Stimulated activated naive CD8-positive, alpha-beta T cell treated with anti-CD3 and anti-CD28 coated beads, Interleukin-15, amount 100 ng/mL, for 72 hours (primary cell): ENCODE data around the gene FBXO47.
"Not testable (repeated sequence)": the region's sequence is repeated elsewhere in the genome, so short reads cannot be mapped to it uniquely, and the experiment has no call there.

Experiments
- ATAC-seq: fragments of 150-1000 bp; cut with Tn5 transposase; 2 replicates; pipeline ENCODE4 v1.10.0; 2021; ENCODE audit warnings: mild to moderate bottlenecking, moderate library complexity
- DNase-seq, 2 donors: peaks; one replicate each; pipeline ENCODE4 v3.0.0; 2021 to 2022
- H3K27ac Mint-ChIP-seq, 2 donors: one replicate each; pipeline ENCODE4 v1.8.0; 2022; ENCODE audit warnings: mild to moderate bottlenecking in 2 of 2, mixed read lengths in 2 of 2, moderate library complexity in 2 of 2
- H3K27me3 Mint-ChIP-seq: one replicate; pipeline ENCODE4 v1.8.0; 2022; ENCODE audit warnings: mixed read lengths
- H3K4me1 Mint-ChIP-seq: one replicate; pipeline ENCODE4 v1.8.0; 2022; ENCODE audit warnings: mild to moderate bottlenecking, mixed read lengths
- H3K4me3 Mint-ChIP-seq, 2 donors: one replicate each; pipeline ENCODE4 v1.8.0; 2022; ENCODE audit warnings: mild to moderate bottlenecking in 2 of 2, mixed read lengths in 2 of 2, moderate library complexity in 1 of 2
- H3K9me3 Mint-ChIP-seq, 2 donors: one replicate each; pipeline ENCODE4 v1.8.0; 2022; ENCODE audit warnings: mixed read lengths in 2 of 2

The FBXO47 gene

DNA sequence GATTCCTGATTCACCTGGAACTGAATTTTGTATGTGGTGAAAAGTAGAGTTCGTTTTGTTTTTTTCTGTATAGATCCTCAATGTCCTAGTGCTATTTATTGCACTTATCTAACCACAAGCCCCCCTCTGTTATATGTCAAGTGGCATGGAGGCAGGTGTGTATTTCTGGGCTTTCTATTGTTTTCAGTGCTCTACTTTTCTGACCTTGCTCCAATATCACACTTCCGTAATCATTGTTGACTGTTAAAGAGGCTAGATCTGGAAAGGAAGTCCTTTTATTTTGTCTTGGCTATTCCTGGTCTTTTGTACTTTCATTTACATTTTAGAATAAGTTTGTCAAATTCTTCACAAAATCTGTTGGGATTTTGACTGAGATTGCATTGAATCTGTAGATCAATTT is 26.8 kb upstream of the FBXO47 start:
- H3K4me1 Mint-ChIP-seq = no peaks in the 10 kb centered on the region
- no peak overlapping the region for H3K27ac Mint-ChIP-seq
- H3K9me3 Mint-ChIP-seq = peaks cover 12 to 22% of the 10 kb centered on the region in 2 donors
- DNase-seq (no peak), ATAC-seq (no peak)
- no peaks in the 10 kb centered on the region for H3K27me3 Mint-ChIP-seq
- no peak overlapping the region for H3K4me3 Mint-ChIP-seq

DNA sequence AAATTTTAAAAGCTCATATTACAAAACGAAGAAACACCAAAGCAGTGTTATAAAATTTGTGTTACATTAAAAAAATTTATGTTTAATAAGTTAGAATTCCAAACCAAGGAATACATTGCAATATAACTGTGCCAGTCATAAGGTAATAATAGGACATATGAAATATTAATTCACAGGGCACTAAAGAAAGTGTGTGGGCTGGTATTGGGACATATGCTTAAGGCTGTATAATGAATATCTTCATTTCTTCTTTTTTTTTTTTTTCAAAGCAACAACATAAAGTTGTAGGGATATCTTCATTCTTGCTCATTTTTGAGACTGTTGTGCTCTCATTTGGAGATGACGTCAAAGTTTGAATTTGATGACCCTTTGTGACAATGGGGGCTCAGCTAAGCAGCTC is 17.5 kb upstream of the FBXO47 start:
- H3K4me3 Mint-ChIP-seq = no peak overlapping the region
- DNase-seq (no peak), ATAC-seq (no peak)
- no peaks in the 10 kb centered on the region for H3K27me3 Mint-ChIP-seq
- no peaks in the 10 kb centered on the region for H3K4me1 Mint-ChIP-seq
- H3K27ac Mint-ChIP-seq = no peak overlapping the region
- no peaks in the 10 kb centered on the region for H3K9me3 Mint-ChIP-seq

DNA sequence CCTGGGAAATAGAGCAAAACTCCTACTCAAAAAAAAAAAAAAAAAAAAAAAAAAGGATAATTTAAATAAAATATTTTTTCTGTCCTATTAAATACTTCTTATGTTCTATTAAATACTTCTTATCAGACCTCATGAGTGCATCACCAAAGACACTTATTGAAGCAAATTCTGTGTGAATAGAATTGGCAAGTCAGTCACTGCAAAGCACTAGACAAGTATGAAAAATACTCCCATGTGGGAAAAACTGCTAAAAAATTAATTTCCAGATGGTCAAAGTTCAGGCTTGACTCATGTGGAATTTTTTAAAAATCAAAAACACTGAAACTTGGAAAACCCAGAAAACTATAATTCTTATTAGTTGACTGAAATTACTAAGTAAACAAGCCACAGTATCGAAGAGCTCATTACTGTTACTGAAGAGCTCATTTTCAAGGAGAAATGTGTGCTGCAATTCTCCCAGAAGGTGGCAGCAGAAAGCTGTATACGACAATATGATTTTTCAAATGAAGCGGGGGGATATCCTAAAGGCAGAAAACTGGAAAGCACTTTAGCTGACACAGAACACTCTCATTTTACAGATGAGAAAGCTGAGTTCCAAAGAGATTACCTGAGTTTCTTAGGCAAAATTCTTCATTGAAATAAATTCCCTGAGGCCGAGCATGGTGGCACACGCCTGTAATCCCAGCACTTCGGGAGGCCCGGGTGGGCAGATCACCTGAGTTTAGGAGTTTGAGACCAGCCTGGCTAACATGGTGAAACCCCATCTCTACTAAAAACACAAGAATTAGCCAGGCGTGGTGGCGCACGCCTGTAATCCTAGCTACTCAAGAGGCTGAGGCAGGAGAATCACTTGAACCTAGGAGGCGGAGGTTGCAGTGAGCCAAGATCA is 15.9 kb upstream of the FBXO47 start:
- peak; percentile 32 to 34 for DNase-seq
- H3K9me3 Mint-ChIP-seq = no peaks in the 10 kb centered on the region
- ATAC-seq = peak; percentile 68
- H3K27ac Mint-ChIP-seq = no peak overlapping the region
- no peak overlapping the region for H3K4me3 Mint-ChIP-seq
- no peaks in the 10 kb centered on the region for H3K4me1 Mint-ChIP-seq
- no peaks in the 10 kb centered on the region for H3K27me3 Mint-ChIP-seq

DNA sequence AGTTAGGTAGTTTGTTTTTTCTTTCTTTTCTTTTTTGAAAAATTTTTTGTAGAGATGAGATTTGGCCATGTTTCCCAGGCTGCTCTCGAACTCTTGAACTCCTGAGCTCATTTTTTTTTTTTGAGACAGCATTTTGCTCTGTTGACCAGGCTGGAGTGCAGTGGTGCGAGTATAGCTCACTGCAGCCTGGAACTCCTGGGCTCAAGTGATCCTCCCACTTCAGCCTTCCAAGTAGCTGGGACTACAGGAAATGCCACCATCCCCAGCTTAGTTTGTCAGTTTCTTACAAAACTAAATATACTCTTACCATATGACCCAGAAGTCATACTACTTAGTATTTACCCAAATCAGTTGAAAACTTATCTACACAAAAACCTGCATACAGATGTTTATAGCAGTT is 14.4 kb upstream of the FBXO47 start:
- Mint-ChIP-seq H3K4me3 (no peak overlapping the region), H3K27me3 (no peaks in the 10 kb centered on the region), H3K9me3 (no peaks in the 10 kb centered on the region), H3K4me1 (no peaks in the 10 kb centered on the region), H3K27ac (no peak overlapping the region)
- ATAC-seq (no peak), DNase-seq (no peak)

DNA sequence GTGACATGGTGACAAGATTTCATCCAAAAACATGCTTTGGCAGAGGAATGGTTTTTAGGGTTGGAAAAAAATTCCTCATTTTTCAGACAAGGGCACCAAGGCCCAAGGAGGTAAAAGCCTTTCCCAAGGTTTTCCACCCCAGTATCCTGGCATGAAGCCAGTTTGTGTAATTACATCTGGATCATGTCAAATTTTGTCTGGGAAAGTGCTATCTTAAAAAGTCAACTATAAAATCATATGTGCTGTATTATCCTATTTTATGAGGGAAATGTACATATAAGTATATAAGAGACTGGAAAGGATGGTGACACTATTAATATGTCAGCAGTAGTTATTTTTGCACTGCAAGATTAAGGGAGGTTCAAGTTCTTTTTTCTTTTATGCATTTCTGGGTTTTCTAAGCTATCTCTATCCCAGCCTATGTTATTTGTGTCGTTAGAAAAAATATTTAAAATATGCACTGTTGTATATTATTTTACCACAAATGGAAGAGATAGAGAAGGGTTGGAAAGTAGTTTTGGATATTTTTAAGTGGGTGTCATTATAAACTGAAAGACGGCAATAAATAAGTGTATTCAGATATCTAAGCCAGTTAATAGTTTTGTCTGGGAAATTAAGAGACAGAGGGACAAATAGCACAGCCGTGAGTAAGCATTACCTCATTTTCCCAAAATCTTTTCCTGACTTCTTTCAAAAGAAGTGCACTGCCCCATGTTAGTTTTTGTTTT is 13.5 kb upstream of the FBXO47 start:
- DNase-seq (no peak), ATAC-seq (no peak)
- no peak overlapping the region for H3K4me3 Mint-ChIP-seq
- no peak overlapping the region for H3K27ac Mint-ChIP-seq
- H3K27me3 Mint-ChIP-seq = no peaks in the 10 kb centered on the region
- peaks cover 5% of the 10 kb centered on the region for H3K4me1 Mint-ChIP-seq
- H3K9me3 Mint-ChIP-seq = no peaks in the 10 kb centered on the region

DNA sequence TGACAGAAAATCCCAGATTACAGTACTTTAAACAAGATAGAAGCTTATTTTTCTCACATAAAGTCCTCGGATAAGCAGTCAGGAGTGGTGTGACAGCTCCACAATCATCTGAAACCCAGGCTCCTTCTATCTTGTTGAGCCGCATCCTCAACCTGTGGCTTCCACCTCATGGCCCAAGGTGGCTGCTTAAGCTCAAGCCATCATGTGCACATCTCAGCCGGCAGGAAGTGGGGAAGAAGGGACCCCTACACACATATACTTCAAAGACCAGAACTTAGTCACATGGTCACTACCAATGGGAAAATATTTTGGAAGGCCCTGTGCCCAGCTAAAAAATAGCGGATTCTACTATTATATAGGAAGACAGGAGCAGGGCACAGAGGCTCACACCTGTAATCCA is 11.0 kb upstream of the FBXO47 start:
- Mint-ChIP-seq H3K9me3 (no peaks in the 10 kb centered on the region), H3K4me3 (no peak overlapping the region), H3K4me1 (peaks cover 8% of the 10 kb centered on the region), H3K27me3 (no peaks in the 10 kb centered on the region), H3K27ac (no peak overlapping the region)
- no peak for ATAC-seq
- DNase-seq = no peak

DNA sequence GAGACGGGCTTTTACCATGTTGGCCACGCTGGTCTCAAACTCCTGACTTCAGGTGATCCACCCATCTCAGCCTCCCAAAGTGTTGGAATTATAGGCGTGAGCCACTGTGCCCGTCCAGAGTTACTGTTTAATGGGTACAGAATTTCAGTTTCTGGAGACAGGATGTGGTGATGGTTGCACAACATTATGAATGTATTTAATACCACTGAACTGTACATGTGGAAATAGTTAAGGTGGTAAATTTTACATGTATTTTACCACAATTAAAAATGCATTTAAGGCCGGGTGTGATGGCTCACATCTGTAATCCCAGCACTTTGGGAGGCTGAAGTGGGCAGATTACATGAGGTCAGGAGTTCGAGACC is 9.0 kb upstream of the FBXO47 start:
- not testable (repeated sequence) for H3K27me3 Mint-ChIP-seq, H3K9me3 Mint-ChIP-seq, H3K4me1 Mint-ChIP-seq, H3K4me3 Mint-ChIP-seq, H3K27ac Mint-ChIP-seq, DNase-seq
- peak; percentile 84 for ATAC-seq

DNA sequence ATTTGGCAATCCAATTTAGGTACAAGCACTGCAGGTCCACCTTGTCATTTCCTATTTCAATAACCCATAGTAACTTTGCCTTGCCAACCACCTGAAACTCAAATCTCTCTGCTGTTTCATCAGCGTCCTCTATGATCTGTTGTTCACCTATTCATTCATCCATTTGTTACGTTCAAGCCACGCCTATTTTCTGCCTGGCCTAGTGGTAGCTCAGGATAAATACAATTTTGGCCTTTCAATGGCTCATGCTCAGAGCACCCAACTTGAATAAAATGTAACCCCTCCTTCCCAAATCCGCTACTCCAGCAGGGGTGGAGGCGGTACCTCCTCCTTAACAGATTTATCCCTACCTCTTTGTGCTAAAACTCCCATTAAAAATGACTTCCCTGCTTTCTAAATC is 3.6 kb upstream of the FBXO47 start:
- Mint-ChIP-seq H3K27me3 (no peaks in the 10 kb centered on the region), H3K27ac (no peak overlapping the region), H3K4me1 (peaks cover 14% of the 10 kb centered on the region), H3K4me3 (no peak overlapping the region), H3K9me3 (no peaks in the 10 kb centered on the region)
- ATAC-seq (no peak), DNase-seq (no peak)

DNA sequence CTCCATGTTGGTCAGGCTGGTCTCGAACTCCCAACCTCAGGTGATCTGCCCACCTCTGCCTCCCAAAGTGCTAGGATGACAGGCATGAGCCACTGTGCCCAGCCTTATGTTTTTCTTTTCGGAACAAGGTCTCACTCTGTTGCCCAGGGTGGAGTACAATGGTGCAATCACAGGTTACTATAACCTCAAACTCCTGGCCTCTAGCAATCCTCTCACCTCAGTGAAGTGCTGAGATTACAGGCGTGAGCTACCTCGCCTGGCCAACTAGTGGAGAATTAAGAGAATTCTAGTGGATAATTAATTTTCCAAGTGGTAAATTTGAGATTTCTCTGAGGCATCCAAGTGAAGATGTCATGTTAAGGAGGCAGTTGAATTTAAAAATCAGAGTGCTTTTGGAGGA is 2.9 kb upstream of the FBXO47 start:
- DNase-seq (no peak), ATAC-seq (no peak)
- Mint-ChIP-seq H3K4me1 (peaks cover 10% of the 10 kb centered on the region), H3K27me3 (no peaks in the 10 kb centered on the region), H3K27ac (no peak overlapping the region), H3K9me3 (no peaks in the 10 kb centered on the region), H3K4me3 (no peak overlapping the region)

DNA sequence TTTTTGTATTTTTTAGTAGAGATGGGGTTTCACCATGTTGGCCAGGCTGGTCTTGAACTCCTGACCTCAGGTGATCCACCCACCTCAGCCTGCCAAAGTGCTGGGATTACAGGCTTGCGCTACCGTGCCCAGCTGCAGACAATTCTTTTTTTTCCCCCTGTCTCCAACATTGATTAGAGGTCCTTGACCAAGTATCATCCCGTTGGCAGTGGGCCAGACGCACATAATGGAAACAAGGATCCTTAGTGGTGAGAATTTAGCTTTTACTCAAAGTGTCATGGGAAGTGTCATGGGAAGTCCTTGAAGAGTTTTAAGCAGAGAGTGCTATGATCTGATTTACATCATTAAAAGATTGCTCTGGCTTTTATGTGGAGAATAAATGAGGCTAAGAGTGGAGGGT is 2.1 kb upstream of the FBXO47 start:
- H3K4me3 Mint-ChIP-seq = no peak overlapping the region

DNA sequence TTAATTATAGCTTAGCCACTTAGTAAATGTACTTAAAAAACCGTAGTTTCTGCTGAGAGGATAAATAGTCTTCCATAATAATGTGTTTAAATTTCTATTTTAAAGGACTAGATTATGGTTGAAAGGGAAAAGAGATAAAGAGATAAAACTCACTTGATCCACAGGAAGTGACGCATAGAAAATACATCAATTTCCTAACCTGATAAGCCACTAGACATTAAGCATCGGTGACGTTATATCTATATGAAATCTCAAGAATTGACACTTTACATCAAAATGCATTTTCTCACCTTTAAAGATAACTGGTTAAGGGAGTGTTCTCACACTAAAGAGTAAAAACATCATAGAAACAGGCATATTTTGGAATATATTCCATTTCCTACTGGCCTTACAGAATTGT is 5.8 kb downstream of the FBXO47 start:
- H3K27ac Mint-ChIP-seq = no peak overlapping the region
- H3K9me3 Mint-ChIP-seq = no peaks in the 10 kb centered on the region
- no peak for DNase-seq
- no peak for ATAC-seq
- peaks cover 20% of the 10 kb centered on the region for H3K4me1 Mint-ChIP-seq
- H3K27me3 Mint-ChIP-seq = no peaks in the 10 kb centered on the region
- no peak overlapping the region for H3K4me3 Mint-ChIP-seq

More for the DNA sequence above, 2.1 kb upstream of the FBXO47 start:
- Mint-ChIP-seq H3K27ac (no peak overlapping the region), H3K4me1 (peaks cover 10% of the 10 kb centered on the region), H3K9me3 (no peaks in the 10 kb centered on the region), H3K27me3 (no peaks in the 10 kb centered on the region)
- ATAC-seq (no peak), DNase-seq (no peak)

DNA sequence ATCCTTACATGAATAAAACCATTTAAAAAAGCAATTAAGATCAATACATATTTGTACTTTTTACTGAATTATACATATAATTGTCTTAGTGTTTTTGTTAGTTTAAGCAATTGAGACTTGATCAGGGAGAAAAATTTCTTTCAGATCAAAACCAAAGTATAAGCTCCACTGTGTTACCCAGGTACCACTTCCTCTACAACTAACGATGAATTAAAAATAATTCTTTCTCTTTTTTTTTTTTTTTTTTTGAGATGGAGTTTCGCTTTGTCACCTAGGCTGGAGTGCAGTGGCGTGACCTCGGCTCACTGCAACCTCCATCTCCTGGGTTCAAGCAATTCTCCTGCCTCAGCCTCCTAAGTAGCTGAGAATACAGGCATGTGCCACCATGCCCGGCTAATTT is 6.8 kb downstream of the FBXO47 start:
- H3K4me1 Mint-ChIP-seq = peaks cover 20% of the 10 kb centered on the region
- peak overlapping the region in 1 of 2 donors; percentile 22 for H3K4me3 Mint-ChIP-seq
- no peaks in the 10 kb centered on the region for H3K27me3 Mint-ChIP-seq
- DNase-seq = no peak
- H3K27ac Mint-ChIP-seq = peak overlapping the region in 1 of 2 donors; percentile 19
- no peaks in the 10 kb centered on the region for H3K9me3 Mint-ChIP-seq
- peak; percentile 48 for ATAC-seq

DNA sequence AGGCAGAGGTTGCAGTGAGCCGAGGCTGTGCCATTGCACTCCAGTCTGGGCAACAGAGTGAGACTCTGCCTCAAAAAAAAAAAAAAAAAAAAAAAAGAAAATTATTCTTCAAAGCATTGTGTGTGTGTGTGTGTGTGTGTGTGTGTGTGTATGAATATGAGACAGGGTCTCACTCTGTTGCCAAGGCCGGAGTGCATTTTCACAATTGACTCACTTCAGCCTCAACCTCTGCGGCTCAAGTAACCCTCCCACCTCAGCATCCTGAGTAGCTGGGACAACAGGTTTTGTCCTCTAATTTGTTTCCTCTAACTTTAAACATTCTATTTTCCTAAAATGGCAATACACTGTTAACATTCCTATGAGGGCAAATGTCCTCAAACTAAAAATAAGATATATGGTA is 7.7 kb downstream of the FBXO47 start:
- H3K27ac Mint-ChIP-seq = peak overlapping the region in 1 of 2 donors; percentile 78
- H3K27me3 Mint-ChIP-seq = no peaks in the 10 kb centered on the region
- DNase-seq (no peak), ATAC-seq (no peak)
- H3K4me1 Mint-ChIP-seq = peaks cover 20% of the 10 kb centered on the region
- H3K9me3 Mint-ChIP-seq = no peaks in the 10 kb centered on the region
- H3K4me3 Mint-ChIP-seq = peak overlapping the region in 1 of 2 donors; percentile 13

DNA sequence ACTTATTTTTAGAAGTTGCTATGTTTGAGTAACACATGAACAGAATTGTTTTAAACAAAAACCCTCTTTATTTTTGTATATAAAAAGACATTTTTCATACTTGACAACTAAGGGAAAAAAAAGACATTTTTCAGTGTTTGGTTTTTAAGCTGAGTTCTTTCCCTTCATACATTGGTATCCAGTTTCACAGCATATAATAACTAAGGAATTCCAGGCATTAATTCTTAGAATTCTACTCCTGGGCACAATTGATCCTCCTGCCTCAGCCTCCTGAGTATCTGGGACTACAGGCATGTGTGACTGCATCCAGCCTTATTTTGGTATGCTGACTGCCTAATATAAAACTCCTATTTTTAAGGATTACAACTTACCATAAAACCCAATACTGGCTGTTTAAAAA is 8.4 kb downstream of the FBXO47 start:
- Mint-ChIP-seq H3K27ac (no peak overlapping the region), H3K4me1 (peaks cover 20% of the 10 kb centered on the region), H3K4me3 (no peak overlapping the region), H3K27me3 (no peaks in the 10 kb centered on the region), H3K9me3 (no peaks in the 10 kb centered on the region)
- ATAC-seq (no peak), DNase-seq (no peak)

DNA sequence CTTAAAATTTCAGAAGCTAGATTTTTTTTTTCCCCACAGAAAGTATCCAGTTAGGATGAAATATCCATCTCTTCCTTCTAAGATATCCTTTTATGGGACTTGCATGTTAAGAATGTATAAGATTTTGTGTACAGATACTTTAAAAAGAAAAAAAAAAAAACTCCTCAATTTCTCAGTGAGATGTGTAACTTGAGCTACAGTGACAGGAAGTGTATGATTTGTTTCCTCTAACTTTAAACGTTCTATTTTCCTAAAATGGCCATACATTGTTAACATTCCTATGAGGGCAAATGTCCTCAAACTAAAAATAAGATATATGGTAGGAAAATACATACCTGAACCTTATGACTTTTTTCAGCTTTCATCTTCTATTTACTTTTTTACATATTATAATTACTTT is 8.9 kb downstream of the FBXO47 start:
- ATAC-seq (no peak), DNase-seq (no peak)
- no peaks in the 10 kb centered on the region for H3K9me3 Mint-ChIP-seq
- H3K4me1 Mint-ChIP-seq = peaks cover 20% of the 10 kb centered on the region
- H3K27ac Mint-ChIP-seq = peak overlapping the region in 1 of 2 donors; percentile 76
- no peak overlapping the region for H3K4me3 Mint-ChIP-seq
- no peaks in the 10 kb centered on the region for H3K27me3 Mint-ChIP-seq

DNA sequence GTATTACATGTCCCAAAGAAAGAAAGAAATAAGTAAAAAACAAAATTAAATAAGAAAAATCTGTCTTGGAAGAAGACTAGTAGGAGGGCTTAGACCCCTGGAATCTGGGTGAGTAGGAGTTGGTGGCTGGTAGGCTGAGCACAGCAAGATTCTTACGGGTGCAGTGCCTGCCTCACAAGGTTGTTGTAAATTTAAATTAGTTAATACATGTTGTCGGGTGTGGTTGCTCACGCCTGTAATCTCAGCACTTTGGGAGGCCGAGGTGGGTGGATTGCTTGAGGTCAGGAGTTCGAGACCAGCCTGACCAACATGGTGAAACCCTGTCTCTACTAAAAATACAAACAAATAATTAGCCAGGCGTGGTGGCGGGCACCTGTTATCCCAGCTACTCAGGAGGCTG is 13.4 kb downstream of the FBXO47 start:
- not testable (repeated sequence) for H3K27me3 Mint-ChIP-seq, H3K9me3 Mint-ChIP-seq, DNase-seq, H3K4me3 Mint-ChIP-seq, ATAC-seq, H3K4me1 Mint-ChIP-seq, H3K27ac Mint-ChIP-seq
